Measurements from ENCODE around the gene RGS14. TPM values are rescaled to one million over a fixed set of nuclear protein-coding genes. Genes with fewer than 3 reads are reported as not detected.
A peak's percentile ranks its signal among the peaks of the same experiment; 100 is the strongest.

The RGS14 gene
- total and polyA plus RNA-seq, 7 experiments from 2014 or later = 32.9 to 196 (median 100) TPM

GRCh38 chr5:177314376-177315342 lies 43.1 kb upstream of the RGS14 start:
- CTCF ChIA-PET = interaction anchor here (0.6 to 2.2 kb wide), 3 partner anchors 36 to 742 kb away, joined by 3 to 7 read pairs (median 4); no protein-coding TSS in a partner anchor
- peak overlapping the region in 1 of 9 donors; percentile 23 for H3K27ac Mint-ChIP-seq
- no peak for DNase-seq

GRCh38 chr5:177315411-177315810 lies 42.3 kb upstream of the RGS14 start:
- H3K4me3 Mint-ChIP-seq = no peak overlapping the region
- H3K36me3 Mint-ChIP-seq = peaks cover 0 to 22% (median 6%) of the 10 kb centered on the region in 5 donors
- no peaks in the 10 kb centered on the region for H3K9me3 ChIP-seq (ENCODE audit: control insufficient read depth in 2 of 3, low read length in 3 of 3)
- H3K4me3 ChIP-seq (ENCODE audit: low read length) = no peak overlapping the region
- peaks cover 0 to 5% (median 0%) of the 10 kb centered on the region in 11 donors for H3K9me3 Mint-ChIP-seq
- H3K27ac ChIP-seq (ENCODE audit: low read depth, low read length) = no peak overlapping the region
- CTCF ChIA-PET = interaction anchor here (0.6 to 2.5 kb wide), 9 partner anchors 27 to 742 kb away, joined by 3 to 9 read pairs (median 4); no protein-coding TSS in a partner anchor
- no peak overlapping the region for H3K27ac Mint-ChIP-seq
- POLR2A ChIA-PET = interaction anchor here (0.6 kb wide), 1 partner anchor 57 kb away, joined by 4 read pairs; no protein-coding TSS in a partner anchor
- no peaks in the 10 kb centered on the region for H3K36me3 ChIP-seq (ENCODE audit: control insufficient read depth in 2 of 3, insufficient read depth in 3 of 3, low read length in 3 of 3)
- peaks cover 14% of the 10 kb centered on the region in 2 donors for H3K4me1 ChIP-seq (ENCODE audit: control insufficient read depth in 2 of 2, insufficient read depth in 2 of 2, low read length in 2 of 2)
- no peak for ATAC-seq
- intact Hi-C loops (cut with micrococcal nuclease) = loop anchor here in 1 of 2 donors (10.0 kb wide), 1 partner anchor 671 kb away; the partner anchor contains the start of gene TSPAN17
- peaks cover 11 to 57% (median 30%) of the 10 kb centered on the region in 7 donors for H3K4me1 Mint-ChIP-seq
- DNase-seq = no peak
- H3K27me3 Mint-ChIP-seq = peaks cover 0 to 5% (median 0%) of the 10 kb centered on the region in 5 donors
- no peaks in the 10 kb centered on the region for H3K27me3 ChIP-seq (ENCODE audit: control insufficient read depth in 2 of 2, insufficient read depth in 2 of 2, low read length in 2 of 2)

More at GRCh38 chr5:177314376-177315342, 43.1 kb upstream of the RGS14 start:
- no peak overlapping the region for H3K4me3 ChIP-seq (ENCODE audit: low read length)
- intact Hi-C loops (cut with micrococcal nuclease) = loop anchor here in 1 of 2 donors (10.0 kb wide), 1 partner anchor 670 kb away; the partner anchor contains the start of gene TSPAN17
- Mint-ChIP-seq H3K4me1 (peaks cover 11 to 58% (median 29%) of the 10 kb centered on the region in 7 donors), H3K9me3 (peaks cover 0 to 4% (median 0%) of the 10 kb centered on the region in 11 donors), H3K36me3 (peaks cover 0 to 15% (median 4%) of the 10 kb centered on the region in 5 donors), H3K27me3 (peaks cover 0 to 5% (median 0%) of the 10 kb centered on the region in 5 donors), H3K4me3 (peak overlapping the region in 1 of 10 donors; percentile 7)
- ATAC-seq = no peak
- H3K4me1 ChIP-seq (ENCODE audit: control insufficient read depth in 2 of 2, insufficient read depth in 2 of 2, low read length in 2 of 2) = peaks cover 21 to 22% of the 10 kb centered on the region in 2 donors
- H3K27ac ChIP-seq (ENCODE audit: low read depth, low read length) = no peak overlapping the region
- no peaks in the 10 kb centered on the region for H3K36me3 ChIP-seq (ENCODE audit: control insufficient read depth in 2 of 3, insufficient read depth in 3 of 3, low read length in 3 of 3)
- POLR2A ChIA-PET = interaction anchor here (0.6 kb wide), 1 partner anchor 58 kb away, joined by 4 read pairs; no protein-coding TSS in a partner anchor
- no peaks in the 10 kb centered on the region for H3K27me3 ChIP-seq (ENCODE audit: control insufficient read depth in 2 of 2, insufficient read depth in 2 of 2, low read length in 2 of 2)
- H3K9me3 ChIP-seq (ENCODE audit: control insufficient read depth in 2 of 3, low read length in 3 of 3) = no peaks in the 10 kb centered on the region

- Mint-ChIP-seq H3K36me3 (peaks cover 0 to 20% (median 6%) of the 10 kb centered on the region in 5 donors), H3K27me3 (peaks cover 0 to under 1% (median 0%) of the 10 kb centered on the region in 5 donors), H3K9me3 (peaks cover 0 to 5% (median 0%) of the 10 kb centered on the region in 11 donors), H3K4me1 (peaks cover 6 to 51% (median 26%) of the 10 kb centered on the region in 7 donors), H3K27ac (peak overlapping the region in 1 of 9 donors; percentile 58), H3K4me3 (no peak overlapping the region)
- ATAC-seq (no peak), DNase-seq (no peak)
- Histone ChIP-seq H3K9me3 (ENCODE audit: control insufficient read depth in 2 of 3, low read length in 3 of 3) (no peaks in the 10 kb centered on the region), H3K4me1 (ENCODE audit: control insufficient read depth in 2 of 2, insufficient read depth in 2 of 2, low read length in 2 of 2) (peaks cover 8% of the 10 kb centered on the region in 2 donors), H3K4me3 (ENCODE audit: low read length) (no peak overlapping the region), H3K27me3 (ENCODE audit: control insufficient read depth in 2 of 2, insufficient read depth in 2 of 2, low read length in 2 of 2) (no peaks in the 10 kb centered on the region), H3K27ac (ENCODE audit: low read depth, low read length) (no peak overlapping the region), H3K36me3 (ENCODE audit: control insufficient read depth in 2 of 3, insufficient read depth in 3 of 3, low read length in 3 of 3) (no peaks in the 10 kb centered on the region)
- intact Hi-C loops (cut with micrococcal nuclease) = loop anchor here in 1 of 2 donors (10.0 kb wide), 1 partner anchor 671 kb away; the partner anchor contains the start of gene TSPAN17
- POLR2A ChIA-PET = interaction anchor here (0.9 kb wide), 1 partner anchor 134 kb away, joined by 3 read pairs; no protein-coding TSS in a partner anchor
- CTCF ChIA-PET = interaction anchor here (0.6 to 2.5 kb wide), 9 partner anchors 26 to 203 kb away, joined by 3 to 9 read pairs (median 4); no protein-coding TSS in a partner anchor
These were observed 41.7 kb upstream of the RGS14 start for GRCh38 chr5:177316005-177316404.

GRCh38 chr5:177317959-177318377 lies 39.8 kb upstream of the RGS14 start:
- Histone ChIP-seq H3K36me3 (ENCODE audit: control insufficient read depth in 2 of 3, insufficient read depth in 3 of 3, low read length in 3 of 3) (no peaks in the 10 kb centered on the region), H3K27me3 (ENCODE audit: control insufficient read depth in 2 of 2, insufficient read depth in 2 of 2, low read length in 2 of 2) (no peaks in the 10 kb centered on the region), H3K9me3 (ENCODE audit: control insufficient read depth in 2 of 3, low read length in 3 of 3) (no peaks in the 10 kb centered on the region), H3K4me3 (ENCODE audit: low read length) (no peak overlapping the region), H3K27ac (ENCODE audit: low read depth, low read length) (no peak overlapping the region), H3K4me1 (ENCODE audit: control insufficient read depth in 2 of 2, insufficient read depth in 2 of 2, low read length in 2 of 2) (peaks cover 1% of the 10 kb centered on the region in 2 donors)
- POLR2A ChIA-PET = interaction anchor here (1.5 to 2.1 kb wide), 2 partner anchors 34 to 65 kb away, joined by 5 read pairs; partner anchors contain the start of gene LMAN2
- peaks cover 0 to 5% (median 0%) of the 10 kb centered on the region in 11 donors for H3K9me3 Mint-ChIP-seq
- peaks cover 0 to 28% (median 10%) of the 10 kb centered on the region in 5 donors for H3K36me3 Mint-ChIP-seq
- intact Hi-C loops (cut with micrococcal nuclease) = loop anchor here (1.0 to 10.0 kb wide), 9 partner anchors 33 to 673 kb away; partner anchors contain the start of genes LMAN2 (in 1 of the 2) and TSPAN17 (in 1 of the 2)
- H3K4me1 Mint-ChIP-seq = peaks cover 0 to 49% (median 20%) of the 10 kb centered on the region in 7 donors
- no peaks in the 10 kb centered on the region for H3K27me3 Mint-ChIP-seq
- ATAC-seq = peak; percentile 84
- CTCF ChIA-PET = interaction anchor here (0.6 to 3.1 kb wide), 15 partner anchors 9 to 221 kb away, joined by 3 to 25 read pairs (median 4); partner anchors contain the start of gene PDLIM7
- H3K4me3 Mint-ChIP-seq = no peak overlapping the region
- peak overlapping the region in 2 of 9 donors; percentile 32 to 37 for H3K27ac Mint-ChIP-seq
- DNase-seq = peak; percentile 41 to 73 (median 69)

- Mint-ChIP-seq H3K9me3 (peaks cover 0 to 4% (median 0%) of the 10 kb centered on the region in 11 donors), H3K27ac (peak overlapping the region in 2 of 9 donors; percentile 29 to 41), H3K4me1 (peaks cover 0 to 49% (median 21%) of the 10 kb centered on the region in 7 donors), H3K4me3 (no peak overlapping the region), H3K36me3 (peaks cover 0 to 29% (median 10%) of the 10 kb centered on the region in 5 donors), H3K27me3 (no peaks in the 10 kb centered on the region)
- DNase-seq (no peak), ATAC-seq (peak; percentile 64)
- intact Hi-C loops (cut with micrococcal nuclease) = loop anchor here (2.0 to 10.0 kb wide), 2 partner anchors 71 to 675 kb away; partner anchors contain the start of gene TSPAN17 (in 1 of the 2)
- POLR2A ChIA-PET = no interaction called here
- H3K4me1 ChIP-seq (ENCODE audit: control insufficient read depth in 2 of 2, insufficient read depth in 2 of 2, low read length in 2 of 2) = no peaks in the 10 kb centered on the region
- peaks cover 0 to 4% (median 0%) of the 10 kb centered on the region in 3 experiments for H3K36me3 ChIP-seq (ENCODE audit: control insufficient read depth in 2 of 3, insufficient read depth in 3 of 3, low read length in 3 of 3)
- CTCF ChIA-PET = interaction anchor here (0.9 to 3.1 kb wide), 5 partner anchors 11 to 133 kb away, joined by 3 to 25 read pairs (median 13); no protein-coding TSS in a partner anchor
- H3K4me3 ChIP-seq (ENCODE audit: low read length) = no peak overlapping the region
- no peak overlapping the region for H3K27ac ChIP-seq (ENCODE audit: low read depth, low read length)
- no peaks in the 10 kb centered on the region for H3K9me3 ChIP-seq (ENCODE audit: control insufficient read depth in 2 of 3, low read length in 3 of 3)
- no peaks in the 10 kb centered on the region for H3K27me3 ChIP-seq (ENCODE audit: control insufficient read depth in 2 of 2, insufficient read depth in 2 of 2, low read length in 2 of 2)
These were observed 37.7 kb upstream of the RGS14 start for GRCh38 chr5:177319913-177320588.

Data from naive thymus-derived CD4-positive, alpha-beta T cell (primary cell).